Left lung (tissue), 10 donors: ENCODE measurements around the gene PKN1. TPM values are rescaled to one million over a fixed set of nuclear protein-coding genes. Genes with fewer than 3 reads are reported as not detected.

ENCODE experiments used
- ATAC-seq: fragments of 200-7000 bp; cut with Tn5 transposase; one replicate; pipeline ENCODE4 v1.9.1; 2020; ENCODE audit warnings: moderate library complexity
- DNase-seq, 4 donors: peaks; one replicate each; pipeline ENCODE4 v3.0.0-alpha.2; 2013 to 2020
- H3K27ac ChIP-seq, 2 donors: fragments of 200-600 bp; sonication (generic) in 1 of 2; one replicate each; pipeline versions ENCODE4 v1.5.0 to v1.8.0; 2020 to 2021
- H3K27me3 ChIP-seq, 2 donors: fragments of 200-600 bp; sonication (generic) in 1 of 2; one replicate each; pipeline versions ENCODE4 v1.5.0 to v1.8.0; 2020 to 2021
- H3K36me3 ChIP-seq, 2 donors: fragments of 200-600 bp; sonication (generic) in 1 of 2; one replicate each; pipeline versions ENCODE4 v1.5.0 to v1.8.0; 2020 to 2021
- H3K4me1 ChIP-seq, 2 donors: fragments of 200-600 bp; one replicate each; pipeline ENCODE4 v1.8.0; 2021
- H3K4me3 ChIP-seq, 2 donors: fragments of 200-600 bp; sonication (generic) in 1 of 2; one replicate each; pipeline versions ENCODE4 v1.5.0 to v1.8.0; 2020 to 2021; ENCODE audit warnings: mild to moderate bottlenecking in 1 of 2
- H3K9me3 ChIP-seq, 2 donors: fragments of 200-600 bp; sonication (generic) in 1 of 2; one replicate each; pipeline versions ENCODE4 v1.5.0 to v1.8.0; 2020 to 2021
- CTCF ChIP-seq, 2 donors: fragments of 200-600 bp; sonication (generic) in 1 of 2; IDR thresholded peaks; one replicate each; pipeline versions ENCODE4 v1.5.0 to v1.8.0; 2021; ENCODE audit warnings: antibody characterized with exemption in 2 of 2
- intact Hi-C, 2 donors: fragments of 100-400 bp; cut with DNase I; formaldehyde crosslinking; loops; one replicate each; pipeline versions ENCODE4 v1.11.2 to v1.14.2; 2022
- polyA plus RNA-seq, 6 donors: library from polyadenylated mRNA; unstranded; fragments of 120-200 nt; gene quantifications; one replicate each; pipeline ENCODE4 v1.2.1, GENCODE V29; 2013; ENCODE audit not compliant: insufficient read length in 6 of 6
- total RNA-seq, 2 donors: library from RNA; stranded (reverse); fragmentation: NEBNext Ultra II Directional; extraction: Animal tissue kit (Norgen Biotek cat#: 25700); gene quantifications; one replicate each; pipeline ENCODE4 v1.2.1, GENCODE V29; 2021
- donor health status: DM: no; HTN: yes; CAD: no.
- donor health status: DM: no; HTN: no; CAD: no.

The PKN1 gene
- total and polyA plus RNA-seq, 8 donors, result 91.9 to 190 (median 101) TPM

DNA sequence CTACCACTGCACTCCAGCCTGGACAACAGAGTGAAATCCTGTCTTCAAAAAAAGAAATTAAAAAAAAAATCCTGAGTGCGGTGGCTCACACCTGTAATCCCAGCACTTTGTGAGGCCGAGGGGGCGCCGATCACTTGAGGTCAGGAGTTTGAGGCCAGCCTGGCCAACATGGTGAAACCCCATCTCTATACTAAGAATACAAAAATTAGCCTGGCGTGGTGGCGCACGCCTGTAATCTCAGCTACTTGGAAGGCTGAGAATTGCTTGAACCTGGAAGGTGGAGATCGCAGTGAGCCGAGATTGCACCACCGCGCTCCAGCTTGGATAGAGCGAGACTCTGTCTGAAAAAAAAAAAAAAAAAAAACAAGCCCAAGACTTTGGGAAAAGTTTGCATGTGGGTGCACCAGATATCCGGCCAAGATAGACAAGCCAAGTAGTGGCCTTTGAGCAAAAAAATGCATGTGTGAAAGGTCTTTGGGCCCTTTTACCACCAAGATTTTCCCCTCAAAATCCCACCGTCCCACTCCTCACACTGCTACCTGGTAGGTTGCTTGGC, 79.4 kb downstream of the PKN1 start:
- Histone ChIP-seq H3K36me3 (peaks cover 5 to 36% of the 10 kb centered on the region in 2 donors), H3K9me3 (no peaks in the 10 kb centered on the region), H3K27me3 (no peaks in the 10 kb centered on the region), H3K4me1 (peaks cover 7 to 82% of the 10 kb centered on the region in 2 donors), H3K27ac (no peak overlapping the region), H3K4me3 (no peak overlapping the region)
- TF ChIP-seq CTCF (IDR thresholded peaks at IDR 0.05), result no peak
- DNase-seq (no peak), ATAC-seq (no peak)
- intact Hi-C loops, result no loop called here

DNA sequence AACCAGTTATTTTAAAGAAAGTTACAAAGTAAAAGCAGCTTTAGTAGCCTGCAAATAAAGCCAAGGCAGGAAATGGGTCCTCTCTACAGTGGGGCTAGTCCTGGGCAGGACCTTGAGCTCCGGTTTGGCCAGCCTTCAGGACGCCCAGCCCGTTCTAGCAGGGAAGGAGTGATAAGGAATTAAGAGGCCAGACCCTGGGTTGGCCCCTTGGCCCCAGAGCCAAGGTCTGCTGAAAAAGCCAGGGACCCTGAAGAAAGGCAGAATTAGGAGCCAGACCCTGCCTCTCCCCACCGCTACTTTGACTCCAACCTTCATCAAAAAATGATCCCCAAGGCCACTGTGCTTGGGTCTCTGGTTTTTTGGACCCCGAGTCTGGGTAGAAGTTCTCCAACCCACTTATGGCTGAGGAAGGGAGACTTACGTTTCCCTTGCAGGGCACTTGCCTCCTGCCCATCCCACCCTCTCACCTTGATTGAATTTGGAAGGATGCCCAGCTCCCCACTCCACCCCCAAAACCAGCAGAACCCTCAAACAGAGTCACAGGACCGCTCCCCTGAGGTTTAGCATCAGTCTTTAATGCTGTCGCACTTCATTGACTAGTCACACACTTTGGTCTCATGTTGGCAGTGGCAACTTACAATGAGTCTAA, 81.2 kb downstream of the PKN1 start:
- peak overlapping the region in 1 of 2 donors; percentile 97 for H3K4me3 ChIP-seq
- peak overlapping the region in 1 of 2 donors; percentile 11 for H3K27ac ChIP-seq
- no peak for TF ChIP-seq CTCF (IDR thresholded peaks at IDR 0.05)
- peaks cover 5 to 36% of the 10 kb centered on the region in 2 donors for H3K36me3 ChIP-seq
- no peak for DNase-seq
- H3K9me3 ChIP-seq, result no peaks in the 10 kb centered on the region
- no peaks in the 10 kb centered on the region for H3K27me3 ChIP-seq
- intact Hi-C loops, result no loop called here
- peaks cover 11 to 72% of the 10 kb centered on the region in 2 donors for H3K4me1 ChIP-seq
- ATAC-seq, result no peak

- ATAC-seq (no peak), DNase-seq (no peak)
- intact Hi-C loops, result no loop called here
- no peaks in the 10 kb centered on the region for H3K27me3 ChIP-seq
- peaks cover 5 to 36% of the 10 kb centered on the region in 2 donors for H3K36me3 ChIP-seq
- H3K27ac ChIP-seq, result peak overlapping the region; percentile 99 to 100
- no peak for TF ChIP-seq CTCF (IDR thresholded peaks at IDR 0.05)
- H3K9me3 ChIP-seq, result no peaks in the 10 kb centered on the region
- H3K4me1 ChIP-seq, result peaks cover 11 to 71% of the 10 kb centered on the region in 2 donors
- H3K4me3 ChIP-seq, result peak overlapping the region; percentile 83 to 97
Observed at GRCh38 chr19:14515501-14516047, 82.5 kb downstream of the PKN1 start.

- H3K27me3 ChIP-seq, result no peaks in the 10 kb centered on the region
- DNase-seq (no peak), ATAC-seq (peak; percentile 2)
- intact Hi-C loops, result no loop called here
- peak overlapping the region; percentile 99 to 100 for H3K27ac ChIP-seq
- peak overlapping the region; percentile 83 to 97 for H3K4me3 ChIP-seq
- peaks cover 11 to 66% of the 10 kb centered on the region in 2 donors for H3K4me1 ChIP-seq
- no peaks in the 10 kb centered on the region for H3K9me3 ChIP-seq
- TF ChIP-seq CTCF (IDR thresholded peaks at IDR 0.05), result no peak
- H3K36me3 ChIP-seq, result peaks cover 5 to 36% of the 10 kb centered on the region in 2 donors
Observed at GRCh38 chr19:14516048-14516534, 83.0 kb downstream of the PKN1 start.

- H3K4me3 ChIP-seq, result peak overlapping the region; percentile 83 to 97
- peaks cover 11 to 59% of the 10 kb centered on the region in 2 donors for H3K4me1 ChIP-seq
- no peaks in the 10 kb centered on the region for H3K9me3 ChIP-seq
- no peak for DNase-seq
- H3K27ac ChIP-seq, result peak overlapping the region; percentile 99 to 100
- peaks cover 5 to 36% of the 10 kb centered on the region in 2 donors for H3K36me3 ChIP-seq
- H3K27me3 ChIP-seq, result no peaks in the 10 kb centered on the region
- no peak for ATAC-seq
- intact Hi-C loops, result no loop called here
- TF ChIP-seq CTCF (IDR thresholded peaks at IDR 0.05), result no peak
Observed at GRCh38 chr19:14516746-14517438, 83.8 kb downstream of the PKN1 start.
